ENCODE data around the gene FARS2.

DNA sequence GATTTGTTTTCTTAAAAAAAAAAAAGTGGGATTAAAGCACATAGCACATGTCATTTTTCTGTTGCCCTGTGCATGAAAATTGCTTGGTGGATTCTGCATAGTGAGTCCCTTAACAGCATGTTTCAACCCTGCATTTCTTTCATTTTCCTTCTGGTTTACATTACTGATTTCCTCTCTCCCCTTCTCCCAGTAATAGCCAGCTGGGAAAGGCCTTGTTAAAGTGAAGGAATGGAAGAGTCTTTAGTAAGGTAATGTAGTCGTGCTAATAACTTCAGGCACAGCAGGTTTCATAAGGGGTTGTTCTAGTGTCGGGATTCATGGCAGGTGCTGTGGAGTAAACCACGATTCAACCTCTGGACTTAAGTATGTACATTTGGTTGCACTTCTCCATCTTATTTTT is 202.4 kb downstream of the FARS2 start:
- TF ChIP-seq GATA2 (IDR thresholded peaks at IDR 0.05; ENCODE audit: low read depth, low read length) (no peak), GATA3 (IDR thresholded peaks at IDR 0.05; ENCODE audit: low read depth, low read length) (no peak)
